ENCODE results near the gene FAM120A. TPM values are rescaled to one million over a fixed set of nuclear protein-coding genes. Genes with fewer than 3 reads are reported as not detected.

FAM120A gene
- total RNA-seq (2022; extraction: Qiagen RNA extraction) = 69.2 to 82.8 TPM (median 79.9 TPM) in 5 replicates

DNA sequence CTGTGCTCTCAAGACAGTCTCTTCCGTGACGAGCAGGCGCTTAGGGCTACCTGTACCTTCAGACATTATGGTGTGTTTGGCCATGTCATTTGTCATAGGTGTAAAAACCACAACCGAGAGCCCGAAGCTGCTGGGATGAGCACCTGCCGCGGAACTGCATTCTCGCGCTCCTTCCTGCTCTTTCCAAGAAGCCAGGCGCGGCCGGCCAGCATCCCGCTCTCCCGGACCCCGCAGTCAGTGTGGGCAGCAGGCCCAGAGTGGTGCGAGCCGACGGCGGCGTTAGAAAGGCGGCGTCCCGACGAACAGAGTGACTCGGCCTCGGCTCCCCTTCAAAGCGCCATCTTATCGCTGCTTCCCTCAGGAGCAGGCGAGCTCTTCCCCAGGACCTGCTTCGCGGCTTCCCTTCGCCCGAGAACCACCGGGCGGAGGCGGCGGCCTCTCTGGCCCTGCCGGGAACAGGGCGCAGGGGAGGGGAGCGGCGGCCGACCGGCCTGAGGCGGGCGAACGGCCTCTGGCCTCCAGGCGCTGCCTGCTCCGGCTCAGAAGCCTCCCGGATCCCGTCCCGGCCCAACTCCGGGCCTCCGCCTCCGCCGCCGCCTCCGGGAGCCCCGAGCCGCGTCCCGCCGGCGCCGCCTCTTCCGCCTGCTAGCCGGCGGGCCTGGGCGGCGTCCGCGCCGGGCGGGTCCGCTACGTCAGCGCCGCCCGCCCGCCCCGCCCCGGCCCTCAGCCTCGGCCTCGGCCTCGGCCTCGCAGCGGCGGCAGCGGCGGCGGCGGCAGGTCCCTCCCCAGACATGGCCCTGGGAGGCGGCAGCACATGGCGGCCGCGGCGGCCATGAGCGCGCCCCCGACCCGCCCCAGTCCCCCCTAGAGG, at the start of gene FAM120A:
TSS of gene FAM120A (plus strand) at position 741 of the 871 bp plus-strand sequence. CDS start 231 bp downstream, outside the sequence.

DNA sequence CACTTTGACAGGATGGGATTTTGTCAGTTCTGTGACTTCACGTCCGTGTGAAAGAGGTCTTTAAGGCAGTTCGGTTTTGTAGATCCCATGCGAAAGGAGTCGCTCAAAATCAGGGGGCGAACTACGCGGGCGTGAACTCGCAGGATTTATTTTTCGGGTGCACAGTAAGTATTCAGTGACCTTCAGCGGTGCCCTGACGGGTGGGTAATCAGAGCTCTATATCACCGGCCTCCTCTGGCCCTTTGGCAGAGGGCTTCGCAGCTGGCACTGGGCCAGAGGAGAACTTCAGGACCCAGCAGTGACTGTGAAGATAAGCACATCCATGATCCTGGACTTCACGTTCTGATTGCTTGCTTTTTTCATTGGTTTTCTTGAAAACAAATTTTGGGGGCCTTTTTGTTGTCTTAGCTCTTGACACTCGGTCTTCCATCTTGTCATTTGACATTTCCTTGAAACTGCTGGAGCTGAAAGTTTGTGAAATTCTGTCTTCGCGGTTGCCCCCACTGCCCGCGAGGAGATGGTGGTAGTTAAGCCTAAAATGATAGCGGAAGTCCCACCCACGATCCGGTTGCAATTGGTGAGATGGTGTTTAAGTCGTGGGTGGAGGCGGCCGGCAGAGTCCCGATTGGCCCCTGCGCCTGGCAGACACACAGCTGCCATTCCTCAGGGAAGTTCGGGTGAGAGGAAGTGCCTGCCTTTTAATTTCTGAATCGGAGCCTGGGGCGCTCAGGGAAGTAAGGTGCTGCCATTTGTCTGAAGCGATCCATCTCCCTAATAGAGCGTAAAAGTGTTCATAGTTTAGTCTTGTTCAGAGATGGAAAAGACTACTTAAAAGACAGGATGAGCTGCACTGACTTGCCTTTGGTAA, 1.8 kb downstream of the FAM120A start, which contains the start of gene FAM120AOS:
TSS of gene FAM120AOS (minus strand) at position 535 of the 868 bp plus-strand sequence. CDS start 872 bp downstream, outside the sequence.

DNA sequence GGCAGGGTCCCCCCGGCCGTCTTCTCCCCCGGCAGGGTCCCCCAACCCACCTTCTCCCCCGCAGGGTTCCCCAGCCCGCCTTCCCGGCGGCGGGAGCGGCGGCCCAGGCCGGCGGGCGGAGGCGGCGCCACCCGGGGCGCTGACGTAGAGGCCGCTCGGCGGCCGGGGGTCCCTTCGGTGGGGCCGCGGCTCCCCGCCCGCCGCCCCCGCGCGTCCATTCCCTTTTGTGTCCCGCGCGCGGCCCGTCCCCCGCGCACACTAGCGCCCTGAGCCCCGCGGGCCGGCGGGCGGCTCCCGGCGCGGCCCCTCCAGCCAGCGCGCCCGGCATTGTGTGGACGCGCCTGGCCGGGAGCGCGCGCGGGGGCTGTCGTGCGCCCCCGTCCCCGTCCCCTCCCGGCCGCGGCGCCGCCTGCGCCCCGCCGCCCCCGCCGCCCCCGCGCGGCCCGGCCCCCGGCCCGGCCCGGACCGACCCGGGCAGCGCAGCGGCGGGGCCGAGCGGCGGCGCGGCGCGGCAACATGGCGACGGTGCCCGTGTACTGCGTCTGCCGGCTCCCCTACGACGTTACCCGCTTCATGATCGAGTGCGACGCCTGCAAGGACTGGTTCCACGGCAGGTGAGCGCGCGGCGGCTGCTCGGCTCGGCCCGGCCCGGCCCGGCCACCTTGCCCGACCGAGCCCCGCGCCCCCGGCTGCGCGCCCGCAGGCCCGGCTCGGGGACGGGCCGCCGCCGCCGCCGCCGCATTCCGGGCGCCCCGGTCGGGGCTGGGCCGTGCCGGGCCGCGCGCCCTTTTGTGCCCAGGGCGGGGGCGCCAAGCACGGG, 125.0 kb downstream of the FAM120A start, which contains the start of gene PHF2:
TSS of gene PHF2 (plus strand) at position 327 of the 820 bp plus-strand sequence. CDS start at position 517, 190 bp downstream.

Other genes with a start within 250 kb of the FAM120A start
- gene FAM120AOS, start 1.9 kb downstream of the FAM120A start, total RNA-seq (2022; extraction: Qiagen RNA extraction) = 46.6 to 51.0 TPM (median 49.6 TPM) in 5 replicates
- gene PHF2, start 124.9 kb downstream of the FAM120A start, total RNA-seq (2022; extraction: Qiagen RNA extraction) = 15.5 to 18.9 TPM (median 17.2 TPM) in 5 replicates